HG02870 (cell line): ENCODE results near the gene PLEKHB1.
"Not testable (repeated sequence)": the region's sequence is repeated elsewhere in the genome, so short reads cannot be mapped to it uniquely, and the experiment has no call there.

Source experiments
- ATAC-seq: cut with Tn5 transposase; IDR thresholded peaks from one replicate; pipeline ENCODE4 v1.9.1; 2021; ENCODE audit warnings: mild to moderate bottlenecking, moderate library complexity; ENCODE audit not compliant: unreplicated experiment

The PLEKHB1 gene

DNA sequence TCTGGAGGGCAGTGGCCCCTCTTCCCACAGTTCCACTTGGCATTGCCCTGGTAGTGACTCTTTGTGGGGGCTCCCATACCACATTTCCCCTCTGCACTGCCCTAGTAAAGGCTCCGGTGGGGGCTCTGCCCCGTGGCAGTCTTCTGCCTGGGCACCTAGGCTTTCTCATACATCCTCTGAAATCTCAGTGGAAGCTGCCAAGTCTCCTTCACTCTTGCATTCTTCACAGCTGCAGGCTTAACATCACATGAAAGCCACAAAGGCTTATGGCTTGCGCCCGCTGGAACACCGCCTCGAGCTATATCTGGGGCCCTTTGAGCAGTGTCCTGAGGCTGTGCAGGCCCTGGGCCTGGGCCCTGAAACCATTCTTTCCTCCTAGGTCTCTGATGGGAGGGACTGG lies 25.3 kb downstream of the PLEKHB1 start:
- no peak for ATAC-seq

DNA sequence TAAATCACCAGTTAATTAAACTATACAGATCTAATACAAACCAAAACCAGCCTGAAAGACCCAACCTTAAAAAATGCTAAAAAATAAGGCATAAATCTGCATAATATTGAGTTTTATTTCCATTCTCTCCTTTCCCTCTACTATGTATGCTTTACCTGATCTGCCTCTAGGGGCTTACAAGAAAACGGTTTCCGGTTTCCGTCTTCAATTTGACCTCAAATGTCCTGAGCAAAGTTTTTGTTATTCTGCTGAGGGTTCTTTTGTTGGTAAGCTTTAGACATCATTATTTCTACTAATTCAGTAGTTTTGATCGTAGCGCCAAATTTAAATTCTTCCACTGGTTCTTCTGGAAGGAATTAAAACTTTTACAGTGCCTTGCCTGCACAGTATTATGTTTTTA lies 30.2 kb downstream of the PLEKHB1 start:
- not testable (repeated sequence) for ATAC-seq

DNA sequence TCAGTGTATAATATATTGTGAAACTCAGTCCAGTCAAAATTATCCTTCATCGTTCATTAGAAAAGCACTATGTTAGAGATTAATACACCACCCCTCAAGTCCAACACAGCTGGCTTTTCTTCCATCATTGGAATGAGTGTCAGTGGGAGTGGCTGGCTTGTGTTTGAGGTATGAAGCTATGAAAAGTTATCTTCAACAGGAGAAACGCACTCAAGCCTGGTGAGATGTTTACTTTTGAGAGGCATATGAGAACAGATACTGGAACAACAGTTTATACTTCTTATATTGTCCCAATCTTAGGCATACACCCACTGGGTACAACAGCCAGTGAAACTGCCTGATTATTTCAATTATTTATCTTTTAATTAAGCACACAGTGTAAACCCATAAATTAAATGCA lies 34.3 kb downstream of the PLEKHB1 start:
- no peak for ATAC-seq

DNA sequence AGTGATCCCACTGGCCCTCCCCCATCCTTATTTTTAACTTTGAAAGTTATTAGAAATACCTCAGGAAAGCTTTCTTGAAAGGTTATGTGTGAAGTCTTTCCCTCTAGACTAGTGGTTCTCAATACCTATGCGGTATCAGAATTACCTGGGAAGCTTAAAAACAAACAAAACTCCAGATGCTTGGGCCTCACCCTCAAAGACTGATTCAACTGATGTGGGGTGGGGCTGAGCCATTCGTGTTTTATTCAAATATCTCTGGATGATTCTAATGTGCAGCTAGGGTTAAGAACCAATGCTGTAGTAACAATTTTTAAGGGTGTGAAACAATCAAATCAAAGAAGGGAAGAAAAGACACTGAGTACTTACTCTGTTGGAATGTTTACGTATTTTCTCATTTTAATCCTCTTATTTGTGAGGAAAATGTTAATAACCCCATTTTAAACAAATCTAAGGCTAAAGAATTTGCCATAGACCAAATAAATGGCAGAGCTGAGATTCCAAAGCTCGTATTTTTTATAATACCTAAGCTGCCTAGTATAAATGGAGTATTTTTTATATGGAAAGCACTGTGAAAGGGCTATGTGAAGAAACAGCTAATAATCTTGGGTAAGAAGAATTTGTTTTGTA lies 47.6 kb downstream of the PLEKHB1 start:
- no peak for ATAC-seq

GRCh38 chr11:73705053-73705452 lies 58.7 kb downstream of the PLEKHB1 start:
- ATAC-seq, result no peak

DNA sequence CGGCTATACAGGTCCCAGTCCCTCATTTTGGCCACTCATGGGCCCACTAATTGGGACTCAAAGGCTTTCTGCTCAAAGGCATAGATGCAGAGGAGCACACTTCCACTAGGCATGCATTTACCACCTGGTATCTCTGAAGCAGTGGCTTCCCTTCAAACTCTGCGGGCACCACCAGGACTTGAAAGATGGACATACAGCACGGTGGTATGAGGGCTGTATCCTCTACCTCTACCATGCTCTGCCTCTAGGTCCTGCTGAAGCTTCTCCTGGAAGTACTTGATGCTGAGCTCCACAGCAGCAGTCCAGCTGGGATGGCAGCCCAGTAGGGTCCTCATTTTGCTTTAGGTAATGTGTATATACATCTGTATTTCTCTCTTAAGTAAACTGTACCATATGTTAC lies 64.6 kb downstream of the PLEKHB1 start:
- ATAC-seq, result no peak
